WERI-Rb-1 (cell line): ENCODE measurements around the gene CD101.

Experiments used
- DNase-seq: peaks from one replicate; pipeline ENCODE4 v3.0.0-alpha.2; 2020
- H3K27ac ChIP-seq: fragments of 250-450 bp; sonication (Bioruptor Pico); 2 replicates; pipeline ENCODE4 v1.5.1; 2020; ENCODE audit warnings: mild to moderate bottlenecking, moderate library complexity
- H3K27me3 ChIP-seq: fragments of 250-450 bp; sonication (Bioruptor Pico); 2 replicates; pipeline ENCODE4 v1.5.1; 2021; ENCODE audit warnings: mild to moderate bottlenecking, low read depth, moderate library complexity; ENCODE audit not compliant: insufficient read depth, severe bottlenecking
- H3K36me3 ChIP-seq: fragments of 250-450 bp; sonication (Bioruptor Pico); 2 replicates; pipeline ENCODE4 v1.5.1; 2020; ENCODE audit warnings: mild to moderate bottlenecking, moderate library complexity
- H3K4me3 ChIP-seq: 2 replicates; pipeline ENCODE4 v1.5.1; 2011; ENCODE audit warnings: low read depth, mild to moderate bottlenecking, control low read depth, low read length
- H3K9me3 ChIP-seq: fragments of 250-450 bp; sonication (Bioruptor Pico); 2 replicates; pipeline ENCODE4 v1.5.1; 2021; ENCODE audit warnings: mild to moderate bottlenecking, moderate library complexity; ENCODE audit not compliant: severe bottlenecking
- TF ChIP-seq, protein P1 (sequence below): IDR thresholded peaks from 2 replicates; pipeline ENCODE4 v1.5.1; 2011; ENCODE audit warnings: low read depth, mild to moderate bottlenecking, control low read depth, inconsistent platforms, low read length

The CD101 gene

DNA sequence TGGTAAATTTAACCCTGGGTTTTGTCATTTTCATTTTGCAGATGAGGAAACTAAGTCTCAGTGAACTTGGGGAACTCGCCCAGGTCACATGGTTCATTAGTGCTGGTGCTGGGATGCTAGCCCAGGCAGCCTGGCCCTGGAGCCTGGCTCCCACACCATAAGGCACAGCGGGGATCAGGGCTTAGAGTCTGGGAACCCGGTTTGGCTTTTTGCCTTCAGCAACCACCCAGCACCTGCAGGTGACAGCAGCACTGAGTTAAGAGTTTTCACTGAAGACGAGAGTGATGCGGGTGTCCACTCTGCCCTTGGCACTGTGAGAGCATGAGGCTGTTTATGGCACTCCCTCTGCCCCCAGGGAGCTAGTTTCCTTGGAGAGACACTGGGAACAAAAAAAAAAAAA lies 18.4 kb upstream of the CD101 start:
- H3K36me3 ChIP-seq = 0 out of 2 replicates have a peak, but pooled peaks cover 2% of the 10 kb centered on the region
- H3K27me3 ChIP-seq = no peaks in the 10 kb centered on the region
- H3K9me3 ChIP-seq = peaks cover 3% of the 10 kb centered on the region
- H3K4me3 ChIP-seq = no peak overlapping the region
- TF ChIP-seq, protein P1, sequence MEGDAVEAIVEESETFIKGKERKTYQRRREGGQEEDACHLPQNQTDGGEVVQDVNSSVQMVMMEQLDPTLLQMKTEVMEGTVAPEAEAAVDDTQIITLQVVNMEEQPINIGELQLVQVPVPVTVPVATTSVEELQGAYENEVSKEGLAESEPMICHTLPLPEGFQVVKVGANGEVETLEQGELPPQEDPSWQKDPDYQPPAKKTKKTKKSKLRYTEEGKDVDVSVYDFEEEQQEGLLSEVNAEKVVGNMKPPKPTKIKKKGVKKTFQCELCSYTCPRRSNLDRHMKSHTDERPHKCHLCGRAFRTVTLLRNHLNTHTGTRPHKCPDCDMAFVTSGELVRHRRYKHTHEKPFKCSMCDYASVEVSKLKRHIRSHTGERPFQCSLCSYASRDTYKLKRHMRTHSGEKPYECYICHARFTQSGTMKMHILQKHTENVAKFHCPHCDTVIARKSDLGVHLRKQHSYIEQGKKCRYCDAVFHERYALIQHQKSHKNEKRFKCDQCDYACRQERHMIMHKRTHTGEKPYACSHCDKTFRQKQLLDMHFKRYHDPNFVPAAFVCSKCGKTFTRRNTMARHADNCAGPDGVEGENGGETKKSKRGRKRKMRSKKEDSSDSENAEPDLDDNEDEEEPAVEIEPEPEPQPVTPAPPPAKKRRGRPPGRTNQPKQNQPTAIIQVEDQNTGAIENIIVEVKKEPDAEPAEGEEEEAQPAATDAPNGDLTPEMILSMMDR = no peak
- H3K27ac ChIP-seq = no peak overlapping the region
- DNase-seq = no peak

DNA sequence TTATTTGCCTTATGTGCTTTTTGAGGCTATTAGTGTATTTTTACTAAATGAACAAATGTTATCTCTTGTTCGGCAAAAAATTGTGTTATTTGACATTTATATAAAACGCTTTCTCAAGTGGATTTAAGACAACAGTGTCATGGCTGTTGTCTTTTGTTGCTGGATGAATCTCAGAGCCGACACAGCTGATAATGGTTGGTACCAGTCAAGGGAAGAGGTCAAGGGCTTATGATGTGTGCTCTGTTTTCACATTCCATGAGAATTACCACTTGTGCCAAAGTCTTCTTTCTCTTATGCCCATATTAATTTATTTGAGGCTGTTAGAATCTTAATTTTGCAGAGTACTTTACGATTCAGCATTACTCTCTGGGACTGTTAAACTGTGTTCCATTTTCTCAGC lies 17.9 kb upstream of the CD101 start:
- no peak overlapping the region for H3K4me3 ChIP-seq
- H3K9me3 ChIP-seq = peaks cover 3% of the 10 kb centered on the region
- no peak overlapping the region for H3K27ac ChIP-seq
- TF ChIP-seq, protein P1 = no peak
- no peak for DNase-seq
- H3K36me3 ChIP-seq = 0 out of 2 replicates have a peak, but pooled peaks cover 2% of the 10 kb centered on the region
- no peaks in the 10 kb centered on the region for H3K27me3 ChIP-seq

DNA sequence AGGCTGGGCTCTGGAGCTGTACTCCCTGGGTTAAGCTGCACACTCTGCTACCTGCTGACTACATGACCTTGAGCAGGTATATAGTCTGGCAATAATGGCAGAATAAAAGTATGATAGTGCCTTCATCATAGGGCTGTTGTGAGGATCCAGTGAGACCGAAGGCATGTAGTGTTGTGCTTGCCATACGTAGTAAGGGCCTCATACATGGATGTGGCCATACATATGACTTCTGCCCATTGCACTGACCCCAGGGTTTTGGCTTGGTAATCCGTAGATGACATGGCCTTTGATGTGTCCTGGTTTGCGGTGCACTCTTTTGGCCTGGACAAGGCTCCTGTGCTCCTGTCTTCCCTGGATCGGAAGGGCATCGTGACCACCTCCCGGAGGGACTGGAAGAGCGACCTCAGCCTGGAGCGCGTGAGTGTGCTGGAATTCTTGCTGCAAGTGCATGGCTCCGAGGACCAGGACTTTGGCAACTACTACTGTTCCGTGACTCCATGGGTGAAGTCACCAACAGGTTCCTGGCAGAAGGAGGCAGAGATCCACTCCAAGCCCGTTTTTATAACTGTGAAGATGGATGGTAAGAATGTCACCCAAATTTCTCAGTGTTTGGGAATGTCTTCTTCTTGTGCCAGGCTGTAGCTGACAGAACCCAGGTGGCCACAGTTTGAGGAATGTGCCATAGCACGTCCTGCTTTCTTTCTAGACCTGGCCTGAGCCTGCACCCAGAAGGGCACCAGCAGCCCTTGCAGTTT lies 17.0 kb upstream of the CD101 start:
- H3K27ac ChIP-seq = no peak overlapping the region
- DNase-seq = no peak
- no peaks in the 10 kb centered on the region for H3K27me3 ChIP-seq
- TF ChIP-seq, protein P1 = no peak
- no peak overlapping the region for H3K4me3 ChIP-seq
- 0 out of 2 replicates have a peak, but pooled peaks cover 2% of the 10 kb centered on the region for H3K36me3 ChIP-seq
- H3K9me3 ChIP-seq = peaks cover 3% of the 10 kb centered on the region

DNA sequence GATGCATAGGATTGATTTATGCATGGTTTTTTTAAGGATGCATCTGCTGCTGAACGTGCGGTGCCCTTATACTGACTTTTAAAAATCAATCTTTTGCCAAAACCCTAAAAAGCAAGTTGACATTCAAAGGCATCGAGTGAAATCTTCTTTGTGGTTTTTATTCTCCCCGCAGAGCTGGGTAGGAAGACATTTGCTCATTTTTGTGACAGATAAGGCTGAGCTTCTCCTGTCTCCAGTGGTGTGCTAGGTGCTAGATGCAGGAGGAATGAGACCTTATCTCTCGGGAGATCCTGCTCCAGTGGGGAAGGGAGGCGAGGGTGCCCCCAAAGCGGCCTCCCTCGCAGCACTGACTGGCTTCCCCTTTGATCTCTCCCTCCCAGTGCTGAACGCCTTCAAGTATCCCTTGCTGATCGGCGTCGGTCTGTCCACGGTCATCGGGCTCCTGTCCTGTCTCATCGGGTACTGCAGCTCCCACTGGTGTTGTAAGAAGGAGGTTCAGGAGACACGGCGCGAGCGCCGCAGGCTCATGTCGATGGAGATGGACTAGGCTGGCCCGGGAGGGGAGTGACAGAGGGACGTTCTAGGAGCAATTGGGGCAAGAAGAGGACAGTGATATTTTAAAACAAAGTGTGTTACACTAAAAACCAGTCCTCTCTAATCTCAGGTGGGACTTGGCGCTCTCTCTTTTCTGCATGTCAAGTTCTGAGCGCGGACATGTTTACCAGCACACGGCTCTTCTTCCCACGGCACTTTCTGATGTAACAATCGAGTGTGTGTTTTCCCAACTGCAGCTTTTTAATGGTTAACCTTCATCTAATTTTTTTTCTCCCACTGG lies 14.9 kb upstream of the CD101 start:
- Histone ChIP-seq H3K27ac (no peak overlapping the region), H3K9me3 (no peaks in the 10 kb centered on the region), H3K4me3 (no peak overlapping the region), H3K27me3 (no peaks in the 10 kb centered on the region), H3K36me3 (0 out of 2 replicates have a peak, but pooled peaks cover 2% of the 10 kb centered on the region)
- TF ChIP-seq, protein P1 = no peak
- DNase-seq = no peak

DNA sequence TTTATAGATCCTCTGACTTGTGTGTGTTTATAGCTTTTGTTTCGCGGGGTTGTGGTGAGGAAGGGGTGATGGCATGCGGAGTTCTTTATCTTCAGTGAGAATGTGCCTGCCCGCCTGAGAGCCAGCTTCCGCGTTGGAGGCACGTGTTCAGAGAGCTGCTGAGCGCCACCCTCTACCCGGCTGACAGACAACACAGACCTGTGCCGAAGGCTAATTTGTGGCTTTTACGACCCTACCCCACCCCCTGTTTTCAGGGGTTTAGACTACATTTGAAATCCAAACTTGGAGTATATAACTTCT lies 14.4 kb upstream of the CD101 start:
- TF ChIP-seq, protein P1 = no peak
- Histone ChIP-seq H3K36me3 (0 out of 2 replicates have a peak, but pooled peaks cover 2% of the 10 kb centered on the region), H3K9me3 (no peaks in the 10 kb centered on the region), H3K27ac (no peak overlapping the region), H3K4me3 (no peak overlapping the region), H3K27me3 (no peaks in the 10 kb centered on the region)
- DNase-seq = no peak
